Retinal pigment epithelial cell (primary cell): ENCODE data around the gene ANTXRL.
"Not testable (repeated sequence)": the region's sequence is repeated elsewhere in the genome, so short reads cannot be mapped to it uniquely, and the experiment has no call there.

Experiments used
- DNase-seq: peaks from one replicate; pipeline ENCODE4 v3.0.0-alpha.2; 2010; ENCODE audit warnings: low read depth
- H3K4me3 ChIP-seq: 2 replicates; pipeline ENCODE4 v1.5.1; 2011; ENCODE audit warnings: mild to moderate bottlenecking, low read length, control low read depth, moderate library complexity
- TF ChIP-seq, protein P1 (sequence below): conservative IDR thresholded peaks from 2 replicates; pipeline ENCODE4 v1.5.1; 2011; ENCODE audit warnings: low read depth, low read length, control low read depth, inconsistent platforms

The ANTXRL gene

DNA sequence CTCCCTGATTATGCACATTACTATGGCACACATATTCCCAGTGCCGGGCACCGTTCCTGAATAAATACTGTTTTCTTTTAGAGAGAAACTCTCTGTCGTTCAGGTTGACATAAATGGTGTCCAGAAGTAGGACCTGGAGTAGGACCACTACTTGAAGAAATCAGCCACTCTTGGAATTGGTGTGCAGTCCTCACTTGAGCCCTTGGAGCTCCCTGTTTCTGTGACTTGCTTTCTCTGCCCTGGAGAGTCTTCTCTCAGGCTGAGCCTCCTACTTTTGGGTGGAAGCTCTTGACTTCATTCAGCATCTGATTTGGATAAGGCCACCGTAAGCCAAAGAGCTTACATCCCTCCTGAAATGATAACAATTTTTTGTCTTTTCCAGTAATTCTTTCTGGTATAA lies 29.7 kb upstream of the ANTXRL start:
- TF ChIP-seq, protein P1, sequence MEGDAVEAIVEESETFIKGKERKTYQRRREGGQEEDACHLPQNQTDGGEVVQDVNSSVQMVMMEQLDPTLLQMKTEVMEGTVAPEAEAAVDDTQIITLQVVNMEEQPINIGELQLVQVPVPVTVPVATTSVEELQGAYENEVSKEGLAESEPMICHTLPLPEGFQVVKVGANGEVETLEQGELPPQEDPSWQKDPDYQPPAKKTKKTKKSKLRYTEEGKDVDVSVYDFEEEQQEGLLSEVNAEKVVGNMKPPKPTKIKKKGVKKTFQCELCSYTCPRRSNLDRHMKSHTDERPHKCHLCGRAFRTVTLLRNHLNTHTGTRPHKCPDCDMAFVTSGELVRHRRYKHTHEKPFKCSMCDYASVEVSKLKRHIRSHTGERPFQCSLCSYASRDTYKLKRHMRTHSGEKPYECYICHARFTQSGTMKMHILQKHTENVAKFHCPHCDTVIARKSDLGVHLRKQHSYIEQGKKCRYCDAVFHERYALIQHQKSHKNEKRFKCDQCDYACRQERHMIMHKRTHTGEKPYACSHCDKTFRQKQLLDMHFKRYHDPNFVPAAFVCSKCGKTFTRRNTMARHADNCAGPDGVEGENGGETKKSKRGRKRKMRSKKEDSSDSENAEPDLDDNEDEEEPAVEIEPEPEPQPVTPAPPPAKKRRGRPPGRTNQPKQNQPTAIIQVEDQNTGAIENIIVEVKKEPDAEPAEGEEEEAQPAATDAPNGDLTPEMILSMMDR = no peak
- no peak overlapping the region for H3K4me3 ChIP-seq
- DNase-seq = no peak

DNA sequence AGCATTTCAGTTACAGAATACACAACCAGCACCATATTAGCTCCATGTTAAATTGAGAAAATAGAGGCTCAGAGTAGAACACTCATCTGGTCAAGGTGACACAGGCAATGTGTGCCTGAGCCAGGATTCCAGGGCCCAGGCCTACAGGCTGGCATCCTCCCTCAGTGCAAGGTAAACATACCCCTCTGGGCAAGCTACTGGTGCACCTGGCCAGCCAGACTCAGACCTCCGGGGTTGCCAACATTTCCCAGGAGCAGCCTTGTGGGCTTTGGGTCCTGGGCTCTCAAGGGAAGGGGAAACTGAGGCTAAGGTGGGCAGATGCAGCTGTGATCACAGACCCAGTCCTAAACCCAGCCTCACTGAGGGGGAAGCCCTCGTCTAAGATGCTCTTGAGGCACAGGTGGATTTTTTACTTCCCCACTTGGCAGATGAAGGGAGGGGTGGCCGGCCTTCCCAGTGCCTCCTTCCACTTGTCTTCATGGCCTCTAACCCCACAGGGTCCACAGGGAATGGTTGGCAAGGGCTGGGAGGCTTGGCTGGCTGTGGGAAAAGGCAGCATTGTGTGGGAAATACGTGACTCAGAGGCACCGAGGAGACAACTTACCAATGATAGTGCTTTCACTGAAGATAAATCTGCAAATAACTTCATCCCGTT lies 23.8 kb upstream of the ANTXRL start:
- DNase-seq, H3K4me3 ChIP-seq: not testable (repeated sequence)

DNA sequence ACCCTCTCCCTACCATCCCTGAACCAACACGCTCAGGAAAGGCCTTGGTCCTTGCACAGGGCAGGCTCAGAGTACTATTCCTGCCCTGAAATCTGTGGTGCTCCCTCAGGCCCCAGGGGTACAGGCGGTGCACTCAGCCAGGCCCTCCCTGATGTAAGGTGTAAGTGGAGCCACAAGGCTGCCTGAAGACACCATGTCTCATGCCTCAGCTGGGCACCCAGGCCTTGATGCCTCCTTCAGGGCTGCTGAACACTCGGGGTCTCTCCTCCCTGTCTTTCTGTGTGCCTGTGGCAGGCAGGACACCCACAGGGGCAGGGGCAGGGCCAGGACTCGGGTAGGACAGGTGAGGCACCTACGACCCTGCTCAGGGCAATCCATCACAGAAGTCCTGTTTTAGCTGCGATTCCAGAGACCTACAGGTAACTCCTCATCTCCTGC lies 22.9 kb upstream of the ANTXRL start:
- DNase-seq = no peak
- TF ChIP-seq, protein P1 = no peak
- no peak overlapping the region for H3K4me3 ChIP-seq

DNA sequence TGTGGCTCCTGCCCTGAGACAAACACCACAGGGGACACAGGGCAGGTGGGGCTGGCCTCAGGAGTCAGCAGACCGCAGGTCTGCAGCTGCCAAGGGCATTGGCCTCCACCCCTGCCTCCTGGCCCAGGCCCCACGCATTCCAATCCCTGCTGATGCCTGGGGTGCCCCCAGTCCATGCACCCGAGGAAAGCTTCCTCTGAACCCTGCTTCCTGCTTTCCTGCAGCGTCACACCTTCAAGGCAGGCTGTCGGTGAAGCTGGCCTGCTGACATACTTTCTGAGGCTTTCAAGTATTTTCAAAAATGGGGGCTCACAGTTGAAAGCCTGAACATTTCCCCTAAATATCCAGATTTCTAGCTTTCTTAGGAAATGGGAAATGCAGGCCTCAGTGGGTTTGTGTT lies 22.5 kb upstream of the ANTXRL start:
- H3K4me3 ChIP-seq = no peak overlapping the region
- no peak for DNase-seq
- TF ChIP-seq, protein P1 = no peak

DNA sequence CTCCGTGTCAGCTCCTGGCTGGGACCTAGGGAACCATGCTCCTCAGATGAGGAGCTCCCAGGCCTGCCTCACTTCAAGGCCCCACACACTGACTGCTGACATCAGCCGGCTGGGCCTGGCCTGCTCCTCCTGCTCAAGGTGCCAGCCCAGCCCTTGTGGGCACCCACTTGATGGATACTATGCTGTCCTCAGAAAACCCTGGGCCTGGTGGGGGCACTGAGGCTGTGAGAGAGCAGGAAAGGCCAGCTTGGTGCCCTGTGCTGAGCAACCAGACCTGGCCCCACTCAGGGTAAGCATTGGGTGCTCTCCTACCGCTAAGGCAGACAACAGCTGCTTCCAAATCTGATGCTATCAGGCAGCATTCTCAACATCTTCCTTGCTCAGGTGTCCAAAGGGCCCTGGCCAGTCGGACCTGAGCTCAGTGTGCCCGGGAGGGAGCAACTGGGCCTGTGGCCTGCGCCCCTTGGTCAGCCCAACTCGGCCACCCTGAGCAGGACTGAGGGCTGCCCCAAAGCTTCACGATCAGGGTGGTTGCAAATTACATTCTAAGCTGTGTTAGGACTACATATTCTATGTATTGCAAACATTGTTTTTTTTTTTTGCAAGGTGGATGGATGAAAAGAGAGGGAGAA lies 21.9 kb upstream of the ANTXRL start:
- DNase-seq = no peak
- no peak overlapping the region for H3K4me3 ChIP-seq
- TF ChIP-seq, protein P1 = no peak

DNA sequence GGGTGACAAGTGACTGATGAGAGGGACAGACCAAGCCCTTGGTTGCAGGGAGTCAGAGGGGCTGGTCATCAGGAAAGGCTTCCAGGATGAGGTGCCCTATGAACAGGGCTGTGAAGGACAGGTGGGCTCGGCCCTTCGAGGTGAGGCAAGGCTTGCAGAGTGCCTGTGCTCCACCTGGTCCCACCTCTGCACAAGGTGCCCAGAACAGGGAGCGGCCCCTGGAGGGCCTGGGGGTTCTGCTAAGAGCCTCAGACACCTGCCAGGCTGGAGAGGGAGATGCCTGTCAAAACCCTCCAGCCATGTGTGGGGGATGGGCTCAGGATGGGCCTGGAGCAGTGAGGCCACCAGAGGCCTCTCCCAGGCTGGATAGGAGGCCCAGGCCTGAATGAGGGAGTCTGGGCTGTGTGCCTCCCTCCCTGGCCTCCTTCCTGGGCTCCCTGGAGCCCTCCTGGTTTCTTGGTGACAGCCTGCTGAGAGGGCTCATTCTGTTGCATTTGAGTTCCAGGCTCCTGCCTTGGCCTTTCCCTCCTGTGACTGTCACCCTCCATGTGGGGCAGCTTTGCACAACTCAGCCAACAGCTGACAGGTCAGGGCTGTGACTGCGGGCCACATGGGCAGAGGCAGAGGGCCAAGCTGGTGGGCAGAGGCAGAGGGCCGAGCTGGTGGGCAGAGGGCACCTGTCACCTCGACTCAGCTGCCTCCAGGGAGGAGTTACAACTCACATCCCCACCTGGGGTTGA lies 21.1 kb upstream of the ANTXRL start:
- H3K4me3 ChIP-seq, DNase-seq: not testable (repeated sequence)

DNA sequence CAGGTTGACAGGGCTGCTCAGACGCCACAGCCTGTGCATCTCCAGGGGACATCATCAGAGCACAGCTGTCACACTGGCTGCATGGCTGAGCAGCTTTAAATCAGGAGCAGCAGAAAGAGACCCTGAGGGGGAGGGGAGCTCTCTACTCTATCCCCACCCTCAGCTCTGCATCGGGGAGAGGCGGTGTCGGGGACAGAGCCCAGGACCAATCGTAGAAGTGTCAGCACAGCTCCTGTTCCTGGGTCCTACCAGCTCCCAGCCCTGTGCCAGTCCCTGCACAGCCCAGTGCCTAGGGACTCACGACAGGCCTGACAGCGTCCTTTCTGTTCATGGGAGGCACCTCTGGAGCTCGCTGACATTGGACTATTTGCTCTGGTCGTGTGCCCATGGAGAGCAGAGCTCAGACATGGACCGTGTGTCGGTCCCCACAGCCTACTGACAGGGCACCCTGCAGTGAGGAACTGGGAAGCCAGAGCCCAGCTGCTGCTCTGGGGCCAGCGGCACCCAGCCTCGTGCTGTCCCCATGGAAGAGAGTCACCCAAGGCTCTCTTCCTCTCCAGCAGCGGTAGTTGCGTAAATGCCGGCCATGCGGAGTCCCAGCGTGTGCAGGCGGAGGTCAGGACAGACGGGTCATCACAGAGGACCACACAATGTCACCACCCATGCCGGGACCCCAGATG lies 20.4 kb upstream of the ANTXRL start:
- no peak for DNase-seq
- no peak overlapping the region for H3K4me3 ChIP-seq
- TF ChIP-seq, protein P1 = no peak
